GM21526 (cell line): ENCODE measurements around the gene PDE8A.

Experiments used
- ATAC-seq: cut with Tn5 transposase; IDR thresholded peaks from one replicate; pipeline ENCODE4 v1.9.1; 2021; ENCODE audit warnings: moderate library complexity; ENCODE audit not compliant: unreplicated experiment, low FRiP score

The PDE8A gene

DNA sequence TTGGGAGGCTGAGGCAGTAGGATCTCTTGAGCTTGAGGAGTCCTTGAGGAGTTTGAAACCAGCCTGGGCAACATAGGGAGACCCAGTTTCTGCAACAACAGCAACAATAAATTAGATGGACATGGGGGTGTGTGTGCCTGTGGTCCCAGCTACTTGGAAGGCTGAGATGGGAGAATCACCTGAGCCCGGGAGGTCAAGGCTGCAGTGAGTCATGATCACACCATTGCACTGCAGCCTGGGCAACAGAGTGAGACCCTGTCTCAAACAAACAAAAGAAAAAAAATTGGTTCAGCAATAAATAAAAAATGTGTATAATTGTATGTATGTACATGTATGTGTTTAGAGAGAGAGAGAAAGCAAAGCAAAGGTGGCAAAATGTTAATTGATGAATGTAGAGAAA is 83.1 kb downstream of the PDE8A start:
- ATAC-seq, result no peak

DNA sequence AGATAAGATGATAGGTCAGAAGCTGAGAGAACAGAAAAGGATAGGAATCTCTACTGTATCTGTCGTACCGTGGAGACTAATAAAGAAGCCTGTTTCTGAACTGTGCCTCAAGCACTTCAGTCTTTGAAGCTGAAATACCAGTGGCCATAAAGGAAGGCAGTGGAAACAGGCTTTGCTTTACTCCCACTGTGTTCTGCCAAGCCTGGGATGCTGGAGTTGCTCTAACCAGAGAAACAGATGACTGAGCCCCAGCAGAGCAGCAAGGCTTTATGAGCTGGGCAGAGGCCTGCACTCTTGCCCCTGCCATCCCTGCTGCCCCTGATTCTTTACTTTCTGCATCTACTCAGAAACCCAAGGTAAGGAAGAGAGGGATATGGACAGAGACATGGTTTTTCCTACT is 89.4 kb downstream of the PDE8A start:
- ATAC-seq, result no peak

DNA sequence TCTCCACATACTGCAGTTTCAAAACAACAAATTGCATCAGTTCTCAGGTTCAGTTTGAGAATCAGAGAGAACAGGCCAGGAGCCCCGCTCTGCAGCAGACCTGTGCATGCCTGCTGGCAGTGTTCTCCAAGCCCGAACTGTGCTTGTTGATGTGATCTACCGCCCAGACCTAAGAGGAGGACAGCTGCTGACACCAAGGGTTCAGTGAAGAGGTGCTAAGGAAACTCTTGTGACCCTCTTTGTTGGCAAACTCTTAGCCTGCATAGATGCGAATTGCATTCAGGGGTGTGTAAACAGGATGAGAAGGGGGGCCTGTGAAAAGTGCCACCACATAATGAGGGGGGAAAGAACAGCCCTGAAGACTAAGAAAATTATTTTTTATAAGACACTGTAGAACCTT is 89.8 kb downstream of the PDE8A start:
- no peak for ATAC-seq

DNA sequence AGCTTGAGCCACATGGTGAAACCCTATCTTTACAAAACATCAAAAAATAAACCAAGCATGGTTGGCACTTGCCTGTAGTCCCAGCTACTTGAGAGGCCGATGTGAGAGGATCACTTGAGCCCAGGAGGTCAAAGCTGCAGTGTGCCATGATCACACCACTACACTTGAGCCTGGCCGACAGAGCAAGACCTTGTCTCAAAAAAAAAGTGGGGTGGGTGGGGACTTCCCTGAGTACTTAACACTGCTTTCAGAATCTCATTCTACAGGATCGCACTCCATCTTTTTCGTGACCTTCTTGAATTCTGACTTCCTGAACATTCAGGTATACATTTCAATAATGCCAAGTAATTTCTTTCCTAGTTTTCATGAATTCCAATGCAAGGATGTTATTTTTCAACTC is 91.3 kb downstream of the PDE8A start:
- no peak for ATAC-seq

DNA sequence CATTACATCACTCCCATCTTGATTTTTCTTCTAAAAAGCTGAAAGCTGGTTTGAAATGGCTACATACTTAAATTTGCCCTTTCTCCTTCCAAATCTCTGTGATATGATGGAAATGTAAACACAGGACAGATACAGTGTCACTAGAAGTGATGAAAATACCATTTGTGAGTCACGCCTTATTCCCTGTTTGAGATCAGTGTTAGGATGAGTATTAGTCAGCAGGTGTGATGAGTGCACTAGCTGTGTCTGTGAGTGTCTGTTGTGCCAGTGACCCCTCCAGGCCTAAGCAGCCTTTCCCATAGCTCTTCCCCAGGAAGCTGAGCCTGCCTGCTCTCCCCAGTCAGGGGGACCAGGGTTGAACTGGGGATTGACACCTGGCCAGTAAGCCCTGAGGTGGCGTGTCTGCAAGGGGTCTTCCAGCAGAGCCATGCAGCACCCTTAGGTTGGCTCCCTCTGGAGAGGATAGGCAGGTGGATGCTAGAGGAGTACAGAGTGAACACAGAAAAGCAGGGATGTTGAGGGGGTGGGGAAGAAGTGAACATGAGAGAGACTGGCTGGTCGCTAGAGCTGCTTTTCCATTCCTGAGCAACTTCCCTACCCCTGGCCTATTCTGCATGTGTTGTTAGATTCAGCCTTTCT is 92.0 kb downstream of the PDE8A start:
- ATAC-seq, result no peak

DNA sequence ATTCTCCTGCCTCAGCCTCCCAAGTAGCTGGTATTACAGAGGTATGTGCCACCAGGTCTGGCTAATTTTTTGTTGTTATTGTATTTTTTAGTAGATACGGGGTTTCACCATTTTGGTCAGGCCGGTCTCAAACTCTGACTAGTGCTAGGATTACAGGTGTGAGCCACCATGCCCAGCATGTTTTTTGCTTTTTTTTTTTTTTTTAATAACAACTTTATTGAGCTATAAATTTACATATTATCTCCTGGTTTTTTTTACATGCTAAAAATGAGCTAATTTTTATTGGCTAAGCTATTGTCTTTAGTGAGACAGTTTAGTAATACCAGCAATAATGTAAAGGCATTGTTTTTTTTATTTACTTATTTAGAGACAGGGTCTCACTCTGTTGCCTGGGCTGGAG is 105.2 kb downstream of the PDE8A start:
- ATAC-seq, result no peak

DNA sequence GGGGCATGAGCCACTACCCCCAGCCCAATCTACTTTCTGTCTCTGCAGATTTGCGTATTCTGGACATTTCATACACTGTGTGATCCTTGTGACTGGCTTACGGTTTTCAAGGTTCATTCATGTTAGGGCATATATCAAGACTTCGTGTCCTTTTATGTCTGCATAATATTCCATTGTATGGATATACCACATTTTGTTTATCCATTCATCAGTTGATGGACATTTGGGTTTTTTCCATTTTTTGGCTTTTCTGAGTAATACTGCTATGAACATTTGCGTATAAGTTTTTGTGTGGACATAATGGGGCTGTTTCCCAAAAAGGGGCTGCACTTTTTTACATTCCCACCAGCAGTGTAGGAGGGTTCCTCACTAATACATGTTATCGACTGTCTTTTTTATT is 106.6 kb downstream of the PDE8A start:
- ATAC-seq, result no peak

DNA sequence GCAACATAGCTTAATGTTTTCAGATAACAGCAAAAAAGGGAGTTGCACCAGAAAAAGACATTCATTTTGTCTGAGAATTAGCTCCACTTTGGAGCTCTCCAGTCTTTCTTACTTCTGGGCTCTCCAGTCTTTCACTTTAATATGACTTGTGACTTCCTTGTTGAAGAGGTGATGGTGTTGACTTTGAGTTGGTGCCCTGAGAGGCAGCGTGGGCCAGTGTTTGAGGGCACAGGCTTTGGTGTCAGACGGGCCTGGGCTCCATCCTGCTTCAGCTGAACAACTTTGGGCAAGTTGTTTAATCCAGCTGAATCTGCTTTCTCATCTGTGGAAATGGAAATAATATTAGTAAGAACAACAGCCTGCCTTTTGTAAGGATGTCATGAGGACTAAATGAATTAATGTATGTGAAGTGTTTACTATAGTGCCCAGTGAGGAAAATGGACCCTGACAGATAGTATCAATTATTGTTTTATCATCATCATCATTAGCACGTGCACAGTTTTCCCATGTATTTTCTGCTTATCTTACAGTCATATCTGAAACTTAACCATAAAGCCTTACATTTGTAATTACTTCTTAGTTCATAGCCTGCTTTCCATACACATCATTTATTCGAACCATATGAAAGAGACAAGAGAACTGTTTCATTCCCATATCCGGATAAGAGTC is 108.4 kb downstream of the PDE8A start:
- no peak for ATAC-seq

DNA sequence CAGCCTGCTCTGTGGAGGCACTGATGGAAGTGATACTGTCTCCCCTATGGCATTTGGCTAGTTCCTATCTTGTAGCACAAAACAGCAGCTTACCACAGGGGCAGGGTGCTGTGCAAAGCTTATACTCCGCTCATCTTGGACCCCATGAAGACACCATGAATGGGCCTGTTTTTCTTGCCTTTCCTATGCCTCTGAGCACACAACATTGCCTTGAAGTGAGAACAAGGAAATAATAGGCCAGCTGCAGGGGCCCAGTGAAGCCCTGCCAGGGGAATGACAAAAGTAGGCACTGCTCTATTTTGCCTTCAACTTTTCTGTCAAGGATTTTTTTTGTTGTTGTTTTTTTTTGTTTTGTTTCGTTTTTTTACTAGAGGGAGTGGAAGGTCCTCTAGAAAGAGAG is 110.3 kb downstream of the PDE8A start:
- no peak for ATAC-seq

DNA sequence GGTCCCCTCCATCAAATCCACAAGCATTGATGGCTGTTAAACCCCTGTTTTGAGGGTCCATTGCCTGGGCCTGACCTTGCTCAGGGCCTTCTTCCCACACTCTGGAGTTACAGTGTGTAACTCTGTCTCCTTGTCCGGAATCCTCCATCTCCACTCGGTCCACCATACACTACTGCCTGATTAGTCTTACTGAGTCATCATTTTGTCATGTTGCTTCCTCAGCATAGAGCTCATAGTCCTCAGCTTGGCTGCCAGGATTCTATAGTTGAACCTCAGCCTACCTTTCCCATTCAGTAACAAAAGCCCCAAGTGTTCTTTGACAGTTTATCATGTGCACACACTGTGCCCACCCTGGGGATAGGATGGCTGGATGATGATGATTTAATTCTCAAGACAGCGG is 113.0 kb downstream of the PDE8A start:
- no peak for ATAC-seq

DNA sequence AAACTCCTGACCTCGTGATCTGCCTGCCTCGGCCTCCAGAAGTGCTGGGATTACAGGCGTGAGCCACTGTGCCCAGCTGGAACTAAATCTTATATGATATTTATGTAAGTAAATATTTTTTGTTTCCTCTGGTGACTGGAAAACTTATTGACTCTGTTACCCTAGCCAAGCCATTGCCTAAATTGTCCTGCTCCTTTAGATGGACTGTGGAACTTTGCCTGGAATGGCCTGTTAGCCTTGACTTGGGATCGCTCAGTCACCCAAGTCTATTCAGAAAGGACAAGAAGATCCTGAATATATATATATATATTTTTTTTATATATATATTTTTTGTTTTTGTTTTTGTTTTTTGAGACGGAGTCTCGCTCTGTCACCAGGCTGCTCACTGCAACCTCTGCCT is 113.9 kb downstream of the PDE8A start:
- no peak for ATAC-seq

DNA sequence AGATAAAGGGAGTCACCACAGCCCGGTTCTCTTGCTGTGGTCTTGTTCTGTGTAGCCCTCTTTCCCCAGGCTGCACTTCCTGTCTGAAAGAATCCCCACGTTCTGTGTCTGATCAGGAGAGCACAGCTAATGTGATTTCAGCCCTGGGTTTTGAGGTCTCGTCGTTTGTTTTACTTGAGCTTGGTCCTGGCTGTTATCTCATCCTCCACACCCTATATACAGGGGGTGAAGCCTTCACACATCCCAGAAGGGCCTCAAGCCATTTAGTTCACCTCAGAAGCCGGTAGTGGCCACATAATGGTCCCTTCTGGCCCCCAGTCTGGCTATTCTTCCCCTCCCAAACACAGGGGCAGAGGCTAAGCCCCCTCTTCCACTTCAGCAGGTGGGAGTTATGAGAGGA is 115.6 kb downstream of the PDE8A start:
- no peak for ATAC-seq

DNA sequence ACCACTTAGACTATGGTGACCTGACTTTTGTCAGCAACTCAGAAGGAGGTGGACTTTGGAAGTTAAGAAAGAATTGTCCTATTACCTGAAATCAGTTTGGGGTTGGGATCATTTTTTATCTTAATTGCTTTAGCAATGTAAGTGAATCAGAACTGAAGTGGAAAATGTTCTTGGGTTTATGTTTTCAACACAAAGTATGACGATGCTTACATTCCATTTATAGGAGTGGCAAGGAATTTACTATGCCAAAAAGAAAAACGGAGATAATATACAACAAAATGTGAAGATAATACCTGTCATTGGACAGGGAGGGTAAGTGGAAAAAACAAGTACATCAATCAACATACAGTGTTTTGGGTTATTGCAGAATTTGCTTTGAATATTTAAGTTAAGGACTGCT is 116.1 kb downstream of the PDE8A start:
- no peak for ATAC-seq

DNA sequence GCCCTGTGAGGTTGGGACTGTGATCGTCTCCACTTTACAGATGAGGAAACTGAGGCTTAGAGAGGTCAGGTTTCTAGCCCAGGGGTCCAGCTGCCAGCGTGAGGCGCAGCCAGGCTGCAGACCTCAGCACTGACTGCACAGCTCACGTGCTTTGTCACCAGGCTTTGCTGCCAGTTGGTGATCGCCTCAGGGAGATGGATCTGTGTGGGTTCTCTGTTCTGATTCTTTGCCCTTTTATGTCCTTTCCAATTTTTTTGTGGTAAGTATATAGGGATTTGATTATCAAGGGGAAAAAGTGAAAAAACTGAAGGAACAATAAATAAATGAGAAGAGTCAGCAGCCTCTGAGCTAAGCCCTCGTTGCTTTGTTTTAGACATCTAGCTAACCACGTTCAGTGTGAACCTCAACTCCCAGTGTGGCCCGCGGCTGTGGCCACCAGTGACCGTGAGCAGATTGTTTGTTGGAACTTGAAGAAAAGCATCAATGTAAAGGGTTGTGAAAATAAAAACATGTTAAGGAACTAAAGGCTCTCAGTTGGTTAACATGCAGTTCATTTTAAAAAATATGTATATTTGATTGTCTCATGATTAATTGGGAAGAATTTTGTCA is 117.6 kb downstream of the PDE8A start:
- ATAC-seq, result no peak

DNA sequence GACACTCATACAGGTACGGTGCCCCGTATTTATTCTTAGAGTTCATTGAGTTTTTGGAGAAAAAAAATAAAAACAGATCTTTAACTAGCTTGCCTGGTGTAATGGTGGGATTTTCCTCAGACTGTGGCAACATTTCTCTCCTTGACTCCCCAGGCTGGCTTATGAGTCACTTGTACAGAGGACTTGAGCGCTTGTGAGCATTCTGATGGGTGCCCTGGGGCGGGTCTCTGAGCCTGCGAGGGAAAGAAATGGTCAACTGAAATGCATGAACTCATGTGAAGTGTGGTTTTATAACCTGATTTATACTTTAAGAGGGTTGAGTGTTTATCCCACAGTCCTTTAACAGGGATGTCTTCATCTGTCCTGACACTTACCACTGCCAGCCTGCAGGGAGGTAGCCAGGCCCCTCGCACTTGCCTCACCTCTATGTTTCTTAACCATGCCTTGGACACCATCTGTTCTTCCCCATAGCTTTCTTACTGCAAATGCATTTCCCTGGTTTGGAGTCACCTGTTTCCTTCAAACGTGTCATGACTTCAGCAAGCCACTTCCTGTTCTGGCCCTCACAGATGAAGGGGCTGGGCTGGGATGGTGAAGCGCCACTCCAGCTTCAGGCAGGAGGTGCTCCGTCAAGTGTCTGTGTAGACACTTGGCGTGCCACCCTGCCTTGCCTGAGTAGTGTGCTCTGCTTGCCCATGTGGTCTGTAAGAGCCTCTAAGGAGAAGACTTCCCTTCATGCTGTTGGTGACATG is 118.7 kb downstream of the PDE8A start:
- ATAC-seq, result no peak

DNA sequence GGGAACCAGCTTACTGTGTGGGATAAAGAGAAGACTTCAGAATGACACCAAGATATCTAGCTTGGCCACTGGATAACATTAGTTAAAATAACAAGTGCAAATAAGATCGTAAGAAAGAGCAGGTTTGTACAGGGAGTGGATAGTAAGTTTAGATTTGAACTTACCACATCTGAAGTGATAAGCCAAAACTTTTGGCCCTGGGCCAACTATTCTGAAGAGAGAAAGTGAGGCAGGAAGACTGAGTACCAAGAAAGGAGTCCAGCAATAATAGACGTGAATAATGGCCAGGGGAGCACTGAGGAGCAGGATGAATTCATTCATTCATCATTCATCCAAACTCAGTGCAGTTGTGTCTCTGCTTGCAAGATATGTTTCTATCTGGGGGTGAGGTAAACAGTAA is 122.9 kb downstream of the PDE8A start:
- no peak for ATAC-seq

DNA sequence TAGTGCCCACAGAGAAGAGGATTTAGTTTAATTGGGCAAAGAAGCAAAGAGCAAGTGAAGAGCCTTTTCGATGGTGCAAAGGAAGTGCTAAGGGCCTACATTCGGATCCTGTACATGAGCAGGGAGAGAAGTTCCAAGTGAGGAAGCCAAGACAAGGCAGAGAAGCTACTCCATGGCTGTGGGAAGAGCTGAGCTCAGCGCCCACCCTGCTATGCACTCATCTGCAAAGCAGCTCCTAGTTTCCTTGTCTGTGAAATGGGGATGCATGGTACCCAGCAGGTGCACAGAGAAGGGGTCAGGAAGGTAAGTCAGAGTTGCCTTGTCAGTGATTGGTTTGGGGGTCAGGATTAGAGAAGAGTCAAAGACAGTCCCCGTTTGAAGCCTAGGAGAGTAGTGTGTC is 126.5 kb downstream of the PDE8A start:
- no peak for ATAC-seq

DNA sequence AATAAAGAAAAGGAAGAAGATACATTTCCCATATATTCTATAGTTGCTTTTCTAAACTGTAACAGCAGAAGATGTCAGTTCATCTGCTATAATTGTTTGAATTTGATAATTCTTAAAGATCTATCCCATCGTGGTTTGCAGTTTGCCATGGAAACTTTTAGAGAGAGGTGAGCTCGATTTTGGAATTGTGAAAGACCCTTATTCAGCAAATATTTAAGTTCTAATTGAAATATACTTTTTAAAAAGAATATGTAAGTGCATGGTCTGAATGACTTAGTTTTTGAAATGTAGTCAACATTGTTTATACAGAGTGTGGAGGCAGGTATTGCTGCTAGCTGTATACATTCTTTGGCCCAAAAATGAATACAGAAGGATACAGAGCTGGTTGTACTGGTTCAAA is 127.7 kb downstream of the PDE8A start:
- ATAC-seq, result no peak

DNA sequence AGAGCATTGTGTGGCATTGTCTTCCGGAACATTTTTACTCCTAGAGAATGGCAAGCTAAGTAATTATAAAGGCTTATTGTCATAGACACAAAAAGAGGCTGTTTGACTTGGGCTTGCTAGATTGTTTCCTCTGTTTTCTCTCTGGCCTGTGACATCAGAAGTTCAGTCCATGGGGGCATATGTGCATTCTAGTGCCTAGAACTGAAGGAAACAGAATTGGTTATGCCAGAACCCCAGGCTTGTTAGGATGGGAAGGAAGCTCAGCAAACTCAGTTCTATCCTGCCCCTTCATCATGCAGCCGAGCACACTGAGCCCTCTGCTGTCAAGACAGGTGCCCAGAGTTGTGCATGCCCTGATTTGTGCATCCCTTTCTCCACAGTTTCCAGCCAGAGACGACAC is 131.3 kb downstream of the PDE8A start:
- ATAC-seq, result no peak

DNA sequence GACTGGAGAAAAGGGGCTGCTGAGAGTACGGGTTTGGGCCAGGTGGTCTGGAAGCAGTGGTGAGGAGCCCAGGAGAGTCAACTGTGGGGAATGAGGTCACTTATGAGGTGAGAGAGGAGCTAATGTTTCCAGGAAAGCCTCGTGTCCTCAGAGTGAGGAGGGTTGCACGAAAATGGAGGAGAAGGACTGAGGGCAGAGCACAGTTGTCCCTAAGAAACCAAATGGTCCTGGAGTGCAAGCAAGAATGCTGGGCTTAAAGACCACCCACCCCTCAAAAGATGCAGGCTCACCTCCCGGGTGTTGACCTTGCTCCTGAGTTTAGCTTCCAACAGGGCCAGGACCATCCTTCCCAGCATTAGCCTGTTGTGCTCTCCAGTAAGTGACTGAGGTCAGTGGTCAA is 133.2 kb downstream of the PDE8A start:
- no peak for ATAC-seq

DNA sequence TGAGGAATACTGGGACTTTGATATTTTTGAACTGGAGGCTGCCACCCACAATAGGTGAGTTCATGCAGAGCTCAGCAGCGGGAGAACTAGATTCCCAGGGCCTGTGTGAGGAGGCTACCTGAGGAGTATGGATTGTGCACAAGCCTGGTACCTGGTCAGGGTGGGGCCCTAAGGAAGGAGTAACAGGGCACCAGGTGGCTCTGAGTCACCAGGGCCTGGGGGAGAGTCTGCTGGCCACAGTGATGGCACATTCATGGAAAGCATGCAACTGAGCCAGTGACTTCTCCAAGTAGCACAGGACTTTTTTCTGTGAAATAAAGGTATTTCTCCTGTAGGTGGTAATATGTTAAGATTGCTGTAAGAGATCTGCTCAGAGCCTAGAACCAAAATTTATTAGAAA is 134.4 kb downstream of the PDE8A start:
- no peak for ATAC-seq

DNA sequence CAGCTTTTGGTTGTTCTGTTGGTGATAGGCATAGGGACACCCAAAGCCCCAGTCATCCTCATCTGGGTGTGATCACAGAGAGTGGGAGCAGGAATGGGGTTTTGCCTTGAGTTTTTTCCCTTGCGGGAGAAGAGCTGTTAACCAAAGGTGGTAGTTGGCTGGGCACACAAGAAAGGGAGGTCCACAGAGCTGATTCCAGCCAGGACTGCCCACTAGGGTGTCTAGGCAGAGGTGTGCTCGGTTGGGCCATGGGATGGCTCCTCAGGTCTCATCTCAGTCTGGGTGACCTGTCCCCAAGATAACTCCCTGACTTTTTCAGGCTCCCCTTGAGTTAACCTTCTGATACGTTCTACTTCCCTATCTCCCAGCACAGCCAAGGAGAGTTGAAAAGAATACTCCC is 134.8 kb downstream of the PDE8A start:
- no peak for ATAC-seq
